GM23338 (cell line): ENCODE data around the gene GBF1. TPM values are rescaled to one million over a fixed set of nuclear protein-coding genes. Genes with fewer than 3 reads are reported as not detected.

ENCODE experiments used
- ATAC-seq: fragments of 200-7000 bp; cut with Tn5 transposase; 3 replicates; pipeline ENCODE4 v1.9.1; 2020
- DNase-seq: peaks from one replicate; pipeline ENCODE4 v3.0.0-alpha.2; 2015; ENCODE audit warnings: low spot score
- H2AFZ ChIP-seq: fragments of 200-600 bp; sonication (generic); 2 replicates; pipeline ENCODE4 v1.8.0; 2016; ENCODE audit warnings: antibody characterized with exemption, mild to moderate bottlenecking, moderate library complexity
- H3F3A ChIP-seq: fragments of 200-600 bp; sonication (generic); replicated peaks from 2 replicates; pipeline ENCODE4 v1.8.0; 2017; ENCODE audit warnings: antibody characterized with exemption, mixed run types, low read depth
- H3K27ac ChIP-seq: fragments of 200-600 bp; sonication (generic); 2 replicates; pipeline ENCODE4 v1.6.1; 2016; ENCODE audit warnings: low read depth
- H3K27me3 ChIP-seq: fragments of 200-600 bp; sonication (generic); 2 replicates; pipeline ENCODE4 v1.8.0; 2016; ENCODE audit warnings: mild to moderate bottlenecking, mixed run types, moderate library complexity; ENCODE audit not compliant: insufficient read depth
- H3K36me3 ChIP-seq: fragments of 200-600 bp; sonication (generic); 2 replicates; pipeline ENCODE4 v1.8.0; 2016; ENCODE audit warnings: mild to moderate bottlenecking; ENCODE audit not compliant: insufficient read depth
- H3K4me1 ChIP-seq: fragments of 200-600 bp; sonication (generic); 2 replicates; pipeline ENCODE4 v1.8.0; 2016; ENCODE audit warnings: mild to moderate bottlenecking, moderate library complexity; ENCODE audit not compliant: insufficient read depth
- H3K4me2 ChIP-seq: fragments of 200-600 bp; sonication (generic); 2 replicates; pipeline ENCODE4 v1.7.1; 2017; ENCODE audit warnings: mixed run types
- H3K4me3 ChIP-seq: fragments of 200-600 bp; sonication (generic); 2 replicates; pipeline ENCODE4 v1.6.1; 2016; ENCODE audit warnings: mixed run types
- H3K79me2 ChIP-seq: fragments of 200-600 bp; sonication (generic); replicated peaks from 2 replicates; pipeline ENCODE4 v1.8.0; 2017; ENCODE audit warnings: mild to moderate bottlenecking; ENCODE audit not compliant: insufficient read depth
- H3K9me2 ChIP-seq: fragments of 200-600 bp; sonication (generic); 2 replicates; pipeline ENCODE4 v1.8.0; 2017; ENCODE audit not compliant: insufficient read depth
- H4K20me1 ChIP-seq: fragments of 200-600 bp; sonication (generic); replicated peaks from 2 replicates; pipeline ENCODE4 v1.8.0; 2017; ENCODE audit warnings: mild to moderate bottlenecking; ENCODE audit not compliant: insufficient read depth
- H3K27ac Mint-ChIP-seq: 2 replicates; pipeline ENCODE4 v1.8.0; 2020; ENCODE audit warnings: inconsistent platforms, mild to moderate bottlenecking, moderate library complexity, mixed read lengths
- H3K27me3 Mint-ChIP-seq: 3 replicates; pipeline ENCODE4 v1.8.0; 2022; ENCODE audit warnings: low read depth, mild to moderate bottlenecking, moderate library complexity, mixed read lengths, inconsistent platforms; ENCODE audit not compliant: insufficient read depth, poor library complexity
- H3K36me3 Mint-ChIP-seq: 3 replicates; pipeline ENCODE4 v1.8.0; 2021; ENCODE audit warnings: low read depth, mild to moderate bottlenecking, inconsistent platforms, moderate library complexity, mixed read lengths
- H3K4me1 Mint-ChIP-seq: 3 replicates; pipeline ENCODE4 v1.8.0; 2020; ENCODE audit warnings: mild to moderate bottlenecking, inconsistent platforms, mixed read lengths
- H3K4me3 Mint-ChIP-seq: 3 replicates; pipeline ENCODE4 v1.8.0; 2021; ENCODE audit warnings: moderate library complexity, mild to moderate bottlenecking, inconsistent platforms, mixed read lengths
- H3K9me3 Mint-ChIP-seq: 3 replicates; pipeline ENCODE4 v1.8.0; 2020; ENCODE audit warnings: moderate library complexity, mild to moderate bottlenecking, inconsistent platforms, mixed read lengths
- EZH2 ChIP-seq: fragments of 200-600 bp; sonication (generic); IDR thresholded peaks from one replicate; pipeline ENCODE4 v1.8.0; 2017; ENCODE audit warnings: antibody characterized with exemption, mild to moderate bottlenecking, low read depth; ENCODE audit not compliant: unreplicated experiment
- STAT1 ChIP-seq: IDR thresholded peaks from one replicate; pipeline ENCODE4 v1.6.1; 2016; ENCODE audit warnings: antibody characterized with exemption; ENCODE audit not compliant: unreplicated experiment
- ZNF114 ChIP-seq: fragments of 250-450 bp; sonication (Bioruptor Pico); IDR thresholded peaks from 2 replicates; pipeline ENCODE4 v1.5.0; 2020; ENCODE audit warnings: mild to moderate bottlenecking, moderate library complexity
- ZNF331 ChIP-seq: fragments of 250-450 bp; sonication (Bioruptor Pico); IDR thresholded peaks from 2 replicates; pipeline ENCODE4 v1.5.0; 2020; ENCODE audit warnings: low read depth, mild to moderate bottlenecking, moderate library complexity
- polyA plus RNA-seq: library from polyadenylated mRNA; unstranded; fragments of >200 nt; fragmentation: Nextera tagmentation; extraction: Ambion mirVana; gene quantifications from 2 replicates; pipeline ENCODE4 v1.2.1, GENCODE V29; 2016
- total RNA-seq: library from RNA; depleted of rRNA; stranded (reverse); fragments of >200 nt; shearing (Covaris generic); gene quantifications from 2 replicates; pipeline ENCODE4 v1.2.3, GENCODE V29; 2014
- TF ChIP-seq, protein P1 (sequence below), 2 experiments: fragments of 200-600 bp in 1 of 2; sonication (generic) in 1 of 2; conservative IDR thresholded peaks; 2 replicates each; pipeline versions ENCODE4 v1.5.1 to v1.6.1; 2016 to 2017; ENCODE audit warnings: antibody characterized with exemption in 2 of 2, low read depth in 2 of 2, mild to moderate bottlenecking in 2 of 2, moderate library complexity in 1 of 2
- TF ChIP-seq, protein P2 (sequence below): IDR thresholded peaks from one replicate; pipeline ENCODE4 v1.6.1; 2018; ENCODE audit warnings: antibody characterized with exemption; ENCODE audit not compliant: unreplicated experiment
- TF ChIP-seq, protein P3 (sequence below): IDR thresholded peaks from 2 replicates; pipeline ENCODE4 v1.6.1; 2016; ENCODE audit warnings: antibody characterized with exemption

Gene GBF1
- total and polyA plus RNA-seq, 2 experiments from 2014 or later: 6.5 to 27.2 TPM

DNA sequence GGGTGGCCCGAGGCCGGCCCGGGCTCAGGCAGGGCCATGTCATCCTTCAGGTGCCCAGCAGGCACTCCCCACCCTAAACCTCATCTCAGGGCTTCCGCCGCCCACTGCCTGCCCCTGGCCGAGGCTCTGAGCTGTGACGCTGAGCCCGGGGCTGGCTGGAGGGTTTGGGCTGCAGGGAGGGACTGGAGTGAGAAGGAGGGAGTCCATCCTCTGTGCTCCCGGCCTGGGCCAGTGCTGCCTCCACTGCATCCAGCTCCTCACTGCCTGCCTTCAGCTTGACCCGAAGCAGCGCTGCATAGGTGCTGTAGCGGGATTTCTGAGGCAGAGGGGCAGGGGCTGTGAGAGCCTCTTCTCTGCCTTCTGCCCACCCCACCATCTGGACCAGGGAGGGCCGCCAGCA, 157.8 kb downstream of the GBF1 start:
- no peaks in the 10 kb centered on the region for H3K79me2 ChIP-seq
- DNase-seq: no peak

More for the DNA sequence above, 157.8 kb downstream of the GBF1 start:
- H3F3A ChIP-seq: 0 out of 2 replicates have a peak, but pooled peaks cover 9% of the 10 kb centered on the region
- no peak overlapping the region for H3K27ac ChIP-seq
- H3K4me3 ChIP-seq: no peak overlapping the region
- Mint-ChIP-seq H3K27ac (no peak overlapping the region), H3K4me3 (no peak overlapping the region), H3K4me1 (peaks cover 7% of the 10 kb centered on the region; the same call in 2 of the 3 replicates), H3K27me3 (peaks cover 31% of the 10 kb centered on the region), H3K9me3 (no peaks in the 10 kb centered on the region), H3K36me3 (no peaks in the 10 kb centered on the region; the same call in 2 of the 3 replicates)
- no peak for ATAC-seq
- H3K4me2 ChIP-seq: no peak overlapping the region
- 0 out of 2 replicates have a peak, but pooled peaks cover 3% of the 10 kb centered on the region for H3K4me1 ChIP-seq
- no peak overlapping the region for H2AFZ ChIP-seq
- peaks cover 12% of the 10 kb centered on the region for H3K27me3 ChIP-seq
- no peaks in the 10 kb centered on the region for H3K9me2 ChIP-seq
- TF ChIP-seq EZH2 (no peak), ZNF114 (CRISPR knock-in tag) (no peak), ZNF331 (no peak), STAT1 (no peak)
- TF ChIP-seq, protein P1, sequence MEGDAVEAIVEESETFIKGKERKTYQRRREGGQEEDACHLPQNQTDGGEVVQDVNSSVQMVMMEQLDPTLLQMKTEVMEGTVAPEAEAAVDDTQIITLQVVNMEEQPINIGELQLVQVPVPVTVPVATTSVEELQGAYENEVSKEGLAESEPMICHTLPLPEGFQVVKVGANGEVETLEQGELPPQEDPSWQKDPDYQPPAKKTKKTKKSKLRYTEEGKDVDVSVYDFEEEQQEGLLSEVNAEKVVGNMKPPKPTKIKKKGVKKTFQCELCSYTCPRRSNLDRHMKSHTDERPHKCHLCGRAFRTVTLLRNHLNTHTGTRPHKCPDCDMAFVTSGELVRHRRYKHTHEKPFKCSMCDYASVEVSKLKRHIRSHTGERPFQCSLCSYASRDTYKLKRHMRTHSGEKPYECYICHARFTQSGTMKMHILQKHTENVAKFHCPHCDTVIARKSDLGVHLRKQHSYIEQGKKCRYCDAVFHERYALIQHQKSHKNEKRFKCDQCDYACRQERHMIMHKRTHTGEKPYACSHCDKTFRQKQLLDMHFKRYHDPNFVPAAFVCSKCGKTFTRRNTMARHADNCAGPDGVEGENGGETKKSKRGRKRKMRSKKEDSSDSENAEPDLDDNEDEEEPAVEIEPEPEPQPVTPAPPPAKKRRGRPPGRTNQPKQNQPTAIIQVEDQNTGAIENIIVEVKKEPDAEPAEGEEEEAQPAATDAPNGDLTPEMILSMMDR (conservative IDR thresholded peaks at IDR 0.05; ENCODE audit: low read depth in 2 of 2): no peak
- TF ChIP-seq, protein P2, sequence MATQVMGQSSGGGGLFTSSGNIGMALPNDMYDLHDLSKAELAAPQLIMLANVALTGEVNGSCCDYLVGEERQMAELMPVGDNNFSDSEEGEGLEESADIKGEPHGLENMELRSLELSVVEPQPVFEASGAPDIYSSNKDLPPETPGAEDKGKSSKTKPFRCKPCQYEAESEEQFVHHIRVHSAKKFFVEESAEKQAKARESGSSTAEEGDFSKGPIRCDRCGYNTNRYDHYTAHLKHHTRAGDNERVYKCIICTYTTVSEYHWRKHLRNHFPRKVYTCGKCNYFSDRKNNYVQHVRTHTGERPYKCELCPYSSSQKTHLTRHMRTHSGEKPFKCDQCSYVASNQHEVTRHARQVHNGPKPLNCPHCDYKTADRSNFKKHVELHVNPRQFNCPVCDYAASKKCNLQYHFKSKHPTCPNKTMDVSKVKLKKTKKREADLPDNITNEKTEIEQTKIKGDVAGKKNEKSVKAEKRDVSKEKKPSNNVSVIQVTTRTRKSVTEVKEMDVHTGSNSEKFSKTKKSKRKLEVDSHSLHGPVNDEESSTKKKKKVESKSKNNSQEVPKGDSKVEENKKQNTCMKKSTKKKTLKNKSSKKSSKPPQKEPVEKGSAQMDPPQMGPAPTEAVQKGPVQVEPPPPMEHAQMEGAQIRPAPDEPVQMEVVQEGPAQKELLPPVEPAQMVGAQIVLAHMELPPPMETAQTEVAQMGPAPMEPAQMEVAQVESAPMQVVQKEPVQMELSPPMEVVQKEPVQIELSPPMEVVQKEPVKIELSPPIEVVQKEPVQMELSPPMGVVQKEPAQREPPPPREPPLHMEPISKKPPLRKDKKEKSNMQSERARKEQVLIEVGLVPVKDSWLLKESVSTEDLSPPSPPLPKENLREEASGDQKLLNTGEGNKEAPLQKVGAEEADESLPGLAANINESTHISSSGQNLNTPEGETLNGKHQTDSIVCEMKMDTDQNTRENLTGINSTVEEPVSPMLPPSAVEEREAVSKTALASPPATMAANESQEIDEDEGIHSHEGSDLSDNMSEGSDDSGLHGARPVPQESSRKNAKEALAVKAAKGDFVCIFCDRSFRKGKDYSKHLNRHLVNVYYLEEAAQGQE: no peak
- TF ChIP-seq, protein P3, sequence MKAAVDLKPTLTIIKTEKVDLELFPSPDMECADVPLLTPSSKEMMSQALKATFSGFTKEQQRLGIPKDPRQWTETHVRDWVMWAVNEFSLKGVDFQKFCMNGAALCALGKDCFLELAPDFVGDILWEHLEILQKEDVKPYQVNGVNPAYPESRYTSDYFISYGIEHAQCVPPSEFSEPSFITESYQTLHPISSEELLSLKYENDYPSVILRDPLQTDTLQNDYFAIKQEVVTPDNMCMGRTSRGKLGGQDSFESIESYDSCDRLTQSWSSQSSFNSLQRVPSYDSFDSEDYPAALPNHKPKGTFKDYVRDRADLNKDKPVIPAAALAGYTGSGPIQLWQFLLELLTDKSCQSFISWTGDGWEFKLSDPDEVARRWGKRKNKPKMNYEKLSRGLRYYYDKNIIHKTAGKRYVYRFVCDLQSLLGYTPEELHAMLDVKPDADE: no peak
- H3K36me3 ChIP-seq: no peaks in the 10 kb centered on the region
- no peaks in the 10 kb centered on the region for H4K20me1 ChIP-seq
